HG03175 (cell line): Measurements from ENCODE around the gene GABBR1.

Experiments
- ATAC-seq: cut with Tn5 transposase; IDR thresholded peaks from one replicate; pipeline ENCODE4 v1.9.1; 2021; ENCODE audit warnings: mild to moderate bottlenecking, moderate library complexity; ENCODE audit not compliant: unreplicated experiment

The GABBR1 gene

GRCh38 chr6:29577544-29577943 lies 55.4 kb downstream of the GABBR1 start:
- ATAC-seq = no peak

GRCh38 chr6:29576056-29576455 lies 56.9 kb downstream of the GABBR1 start:
- ATAC-seq = no peak

GRCh38 chr6:29567991-29568390 lies 65.0 kb downstream of the GABBR1 start:
- ATAC-seq = no peak

GRCh38 chr6:29567541-29567940 lies 65.4 kb downstream of the GABBR1 start:
- ATAC-seq = no peak

GRCh38 chr6:29566856-29567255 lies 66.1 kb downstream of the GABBR1 start:
- ATAC-seq = no peak

- peak; percentile 43 for ATAC-seq
Observed at GRCh38 chr6:29564875-29565274, 68.1 kb downstream of the GABBR1 start.

- no peak for ATAC-seq
Observed at GRCh38 chr6:29563435-29563965, 69.5 kb downstream of the GABBR1 start.

- no peak for ATAC-seq
Observed at GRCh38 chr6:29561606-29562181, 71.3 kb downstream of the GABBR1 start.

GRCh38 chr6:29561091-29561490 lies 71.9 kb downstream of the GABBR1 start:
- no peak for ATAC-seq

GRCh38 chr6:29559524-29560287 lies 73.3 kb downstream of the GABBR1 start, which contains the start of gene UBD:
UBD (minus strand) TSS chr6:29559732; CDS start chr6:29559701, 31 bp downstream.
- no peak for ATAC-seq

- ATAC-seq = no peak
Observed at GRCh38 chr6:29558439-29559079, 74.4 kb downstream of the GABBR1 start.

- ATAC-seq = no peak
Observed at GRCh38 chr6:29557320-29557719, 75.7 kb downstream of the GABBR1 start.

GRCh38 chr6:29554764-29555163 lies 78.2 kb downstream of the GABBR1 start:
- ATAC-seq = no peak

- ATAC-seq = no peak
Observed at GRCh38 chr6:29553268-29554057, 79.5 kb downstream of the GABBR1 start.

- peak; percentile 83 for ATAC-seq
Observed at GRCh38 chr6:29552512-29553051, 80.4 kb downstream of the GABBR1 start.

GRCh38 chr6:29547573-29547972 lies 85.4 kb downstream of the GABBR1 start:
- no peak for ATAC-seq

- no peak for ATAC-seq
Observed at GRCh38 chr6:29537714-29538403, 95.1 kb downstream of the GABBR1 start.

- no peak for ATAC-seq
Observed at GRCh38 chr6:29532320-29532951, 100.5 kb downstream of the GABBR1 start.

- ATAC-seq = no peak
Observed at GRCh38 chr6:29531668-29532067, 101.3 kb downstream of the GABBR1 start.
